Middle frontal gyrus (tissue), 1 donor: ENCODE measurements around the gene DLG2.
"Not testable (repeated sequence)": the region's sequence is repeated elsewhere in the genome, so short reads cannot be mapped to it uniquely, and the experiment has no call there.

Experiments used
- DNase-seq: peaks from one replicate; pipeline ENCODE4 v3.0.0-alpha.2; 2015; ENCODE audit warnings: low spot score; ENCODE audit errors: extremely low spot score

DLG2 gene

GRCh38 chr11:83612891-83613766 is 2014.0 kb downstream of the DLG2 start:
- no peak for DNase-seq

GRCh38 chr11:83611600-83611999 is 2015.5 kb downstream of the DLG2 start:
- no peak for DNase-seq

GRCh38 chr11:83611031-83611430 is 2016.1 kb downstream of the DLG2 start:
- no peak for DNase-seq

GRCh38 chr11:83609191-83609590 is 2018.0 kb downstream of the DLG2 start:
- DNase-seq: no peak

- DNase-seq: no peak
These were observed 2018.6 kb downstream of the DLG2 start for GRCh38 chr11:83608571-83608970.

- no peak for DNase-seq
These were observed 2025.1 kb downstream of the DLG2 start for GRCh38 chr11:83601914-83602527.

GRCh38 chr11:83601201-83601913 is 2025.8 kb downstream of the DLG2 start:
- DNase-seq: no peak

- DNase-seq: no peak
These were observed 2026.5 kb downstream of the DLG2 start for GRCh38 chr11:83600661-83601060.

GRCh38 chr11:83599066-83599465 is 2028.1 kb downstream of the DLG2 start:
- no peak for DNase-seq

GRCh38 chr11:83587797-83588196 is 2039.3 kb downstream of the DLG2 start:
- not testable (repeated sequence) for DNase-seq

- DNase-seq: no peak
These were observed 2043.3 kb downstream of the DLG2 start for GRCh38 chr11:83583757-83584366.

- no peak for DNase-seq
These were observed 2052.6 kb downstream of the DLG2 start for GRCh38 chr11:83574519-83574918.

- no peak for DNase-seq
These were observed 2054.3 kb downstream of the DLG2 start for GRCh38 chr11:83572581-83573496.

- no peak for DNase-seq
These were observed 2055.8 kb downstream of the DLG2 start for GRCh38 chr11:83571302-83571701.

- no peak for DNase-seq
These were observed 2057.9 kb downstream of the DLG2 start for GRCh38 chr11:83569134-83569805.

GRCh38 chr11:83568516-83568915 is 2058.6 kb downstream of the DLG2 start:
- DNase-seq: no peak

GRCh38 chr11:83566950-83567349 is 2060.2 kb downstream of the DLG2 start:
- DNase-seq: no peak

GRCh38 chr11:83564870-83565269 is 2062.3 kb downstream of the DLG2 start:
- DNase-seq: no peak

GRCh38 chr11:83558281-83558680 is 2068.9 kb downstream of the DLG2 start:
- DNase-seq: no peak

- DNase-seq: no peak
These were observed 2069.5 kb downstream of the DLG2 start for GRCh38 chr11:83557653-83558052.
